K562 (cell line): ENCODE measurements around the gene CISD3. TPM values are rescaled to one million over a fixed set of nuclear protein-coding genes. Genes with fewer than 3 reads are reported as not detected.

ENCODE experiments used
- ATAC-seq: fragments of 200-7000 bp; cut with Tn5 transposase; 3 replicates; pipeline ENCODE4 v1.9.1; 2020; ENCODE audit warnings: moderate library complexity
- BruUV-seq: library from RNA; stranded (reverse); fragments of 400-500 nt; replicated peaks from 2 replicates; lab custom pipeline; 2021; lab: Mats Ljungman, UMichigan
- CTCF ChIA-PET: fragments of 300-600 bp; formaldehyde crosslinking; extraction: SDS; loops from one replicate; lab custom pipeline; 2021; ENCODE audit warnings: low intra/inter-chr PET ratio; lab: Yijun Ruan, JAX
- POLR2A ChIA-PET: fragments of 300-600, 350-650 bp; sonication (Branson Sonifier 250); formaldehyde crosslinking; extraction: SDS; loops from one replicate; lab custom pipeline; 2021; ENCODE audit warnings: antibody characterized with exemption, inconsistent platforms; lab: Yijun Ruan, JAX
- DNase-seq, 4 experiments: peaks; one replicate each; pipeline versions ENCODE4 v3.0.0 to v3.0.0-alpha.2; 2011 to 2018; ENCODE audit warnings: low spot score in 3 of 4, mixed read lengths in 3 of 4; ENCODE audit errors: extremely low read depth in 1 of 4
- FAIRE-seq: peaks from 2 replicates; lab custom pipeline; 2011; peaks lifted over from hg19 to GRCh38; lab: Jason Lieb, UNC
- H2AFZ ChIP-seq: 2 replicates; pipeline ENCODE4 v1.6.0; 2011; ENCODE audit warnings: low read depth, low read length, control low read depth, inconsistent platforms
- H3K27ac ChIP-seq: fragments of 200-600 bp; 3 replicates; pipeline ENCODE4 v1.8.0; 2011; ENCODE audit warnings: low read depth, mild to moderate bottlenecking, control low read depth, inconsistent platforms, low read length, moderate library complexity, mixed read lengths; ENCODE audit errors: extremely low read depth
- H3K27me3 ChIP-seq, 2 experiments: fragments of 300-600 bp in 1 of 2; 2 replicates in 1 of 2; 3 replicates in 1 of 2; pipeline versions ENCODE4 v1.6.0 to v1.8.0; 2011; ENCODE audit warnings: inconsistent platforms in 2 of 2, low read length in 2 of 2, mild to moderate bottlenecking in 1 of 2, mixed read lengths in 1 of 2, moderate library complexity in 1 of 2; ENCODE audit not compliant: control insufficient read depth in 2 of 2, insufficient read depth in 2 of 2
- H3K36me3 ChIP-seq: fragments of 300-600 bp; 3 replicates; pipeline ENCODE4 v1.8.0; 2011; ENCODE audit warnings: mild to moderate bottlenecking, low read length, inconsistent platforms; ENCODE audit not compliant: control insufficient read depth, insufficient read depth
- H3K4me1 ChIP-seq, 2 experiments: fragments of 200-600 bp in 1 of 2; replicated peaks in 1 of 2; 2 replicates in 1 of 2; 3 replicates in 1 of 2; pipeline versions ENCODE4 v1.5.1 to v1.8.0; 2011; ENCODE audit warnings: inconsistent platforms in 2 of 2, low read length in 2 of 2, mild to moderate bottlenecking in 1 of 2, mixed read lengths in 1 of 2, moderate library complexity in 1 of 2; ENCODE audit not compliant: control insufficient read depth in 2 of 2, insufficient read depth in 2 of 2
- H3K4me2 ChIP-seq: 2 replicates; pipeline ENCODE4 v1.6.1; 2011; ENCODE audit warnings: low read length, control low read depth, inconsistent platforms, mixed read lengths; ENCODE audit not compliant: insufficient read depth
- H3K4me3 ChIP-seq: fragments of 200-600 bp; sonication (generic), shearing (Covaris generic); 2 replicates; pipeline ENCODE4 v1.5.1; 2016; ENCODE audit warnings: control low read depth, inconsistent platforms
- H3K79me2 ChIP-seq: fragments of 200-600 bp; 3 replicates; pipeline ENCODE4 v1.8.0; 2011; ENCODE audit warnings: low read length, inconsistent platforms; ENCODE audit not compliant: control insufficient read depth, insufficient read depth
- H3K9ac ChIP-seq, 2 experiments: 2 replicates each; pipeline versions ENCODE4 v1.6.0 to v1.6.1; 2011; ENCODE audit warnings: low read depth in 2 of 2, low read length in 2 of 2, control low read depth in 1 of 2, inconsistent platforms in 1 of 2, mild to moderate bottlenecking in 1 of 2, mixed read lengths in 1 of 2; ENCODE audit not compliant: insufficient read depth in 1 of 2
- H3K9me1 ChIP-seq: one replicate; pipeline ENCODE4 v1.6.0; 2011; ENCODE audit warnings: inconsistent platforms, mild to moderate bottlenecking, low read length, moderate library complexity; ENCODE audit not compliant: control insufficient read depth, insufficient read depth
- H3K9me3 ChIP-seq: replicated peaks from 2 replicates; pipeline ENCODE4 v1.5.1; 2011; ENCODE audit warnings: low read depth, low read length, inconsistent platforms; ENCODE audit not compliant: control insufficient read depth, insufficient read depth
- H4K20me1 ChIP-seq: replicated peaks from 2 replicates; pipeline ENCODE4 v1.6.1; 2011; ENCODE audit warnings: low read length, inconsistent platforms, mixed read lengths; ENCODE audit not compliant: control insufficient read depth, insufficient read depth
- ETV5 ChIP-seq: sonication (generic); formaldehyde crosslinking; IDR thresholded peaks from 2 replicates; pipeline ENCODE4 v1.4.0; 2020; ENCODE audit warnings: low read depth, mild to moderate bottlenecking, missing genetic modification reagents
- GABPA ChIP-seq: fragments of 200-800 bp; sonication (Bioruptor generic); conservative IDR thresholded peaks from 2 replicates; pipeline ENCODE4 v1.6.1; 2016; ENCODE audit warnings: low read depth, missing genetic modification characterization, missing compliant biosample characterization
- GATAD2B ChIP-seq: fragments of 450-650 bp; IDR thresholded peaks from 2 replicates; pipeline ENCODE4 v1.6.1; 2017; ENCODE audit warnings: mild to moderate bottlenecking, borderline replicate concordance
- MEF2A ChIP-seq: IDR thresholded peaks from 2 replicates; pipeline ENCODE4 v1.6.1; 2011; ENCODE audit warnings: low read depth, mild to moderate bottlenecking, low read length, moderate library complexity; ENCODE audit not compliant: control insufficient read depth
- NFYB ChIP-seq: IDR thresholded peaks from 2 replicates; pipeline ENCODE4 v1.6.1; 2011; ENCODE audit warnings: mild to moderate bottlenecking, moderate library complexity; ENCODE audit not compliant: insufficient read length; ENCODE audit errors: extremely low read depth
- PHTF2 ChIP-seq: fragments of 250-450 bp; sonication (Bioruptor Pico); IDR thresholded peaks from 2 replicates; pipeline ENCODE4 v1.5.0; 2021; ENCODE audit warnings: mild to moderate bottlenecking
- POLR2G ChIP-seq: fragments of 200-400 bp; formaldehyde crosslinking; IDR thresholded peaks from 2 replicates; pipeline ENCODE4 v1.6.1; 2017; ENCODE audit warnings: low read depth, mild to moderate bottlenecking, antibody characterized with exemption, low read length, moderate library complexity
- TAL1 ChIP-seq: fragments of 450-650 bp; IDR thresholded peaks from 2 replicates; pipeline ENCODE4 v1.6.1; 2016; ENCODE audit warnings: mild to moderate bottlenecking
- TBL1XR1 ChIP-seq, 2 experiments: IDR thresholded peaks; 2 replicates each; pipeline ENCODE4 v1.6.1; 2012; ENCODE audit warnings: improper control_type of control experiment in 2 of 2, low read length in 2 of 2, mild to moderate bottlenecking in 1 of 2
- WGBS: fragments of 100-300 bp; shearing (Covaris generic); methylation state at CpG from one replicate; pipeline ENCODE4 v1.1.6; 2016; ENCODE audit warnings: low coverage, mixed read lengths; ENCODE audit not compliant: insufficient coverage; ENCODE audit errors: missing lambda C conversion rate; 5-methylcytosine and 5-hydroxymethylcytosine counted together
- in situ Hi-C: fragments of 300-500 bp; cut with MboI; formaldehyde crosslinking; loops from 4 replicates; pipeline ENCODE4 v1.15.0; 2018; ENCODE audit warnings: inconsistent platforms, mixed read lengths
- intact Hi-C: fragments of 100-400 bp; cut with micrococcal nuclease; formaldehyde crosslinking; loops from 2 replicates; pipeline ENCODE4 v1.14.2; 2022
- polyA plus RNA-seq, 8 experiments: library from polyadenylated mRNA; depleted of rRNA in 4 of 8; stranded (reverse) in 5 of 8; unstranded in 3 of 8; fragments of >200 nt; fragmentation: Nextera tagmentation in 2 of 8; fragmentation: Illumina TruSeq in 1 of 8; extraction: Ambion mirVana in 2 of 8; extraction: Trizol in 1 of 8; gene quantifications; 2 replicates each; pipeline versions ENCODE4 v1.2.1 to v1.2.3, GENCODE V29; 2011 to 2014; ENCODE audit warnings: inconsistent platforms in 1 of 8, missing spikeins in 1 of 8
- total RNA-seq, 7 experiments: library from RNA; depleted of rRNA in 6 of 7; stranded (reverse); fragments of >200 nt in 6 of 7; fragmentation: Illumina TruSeq in 2 of 7; extraction: Trizol in 2 of 7; gene quantifications; 2 replicates each; pipeline versions ENCODE4 v1.2.1 to v1.2.3, GENCODE V29; 2011 to 2021; ENCODE audit warnings: low replicate concordance in 1 of 7
- TF ChIP-seq, protein P1 (sequence below): IDR thresholded peaks from 2 replicates; pipeline ENCODE4 v1.6.1; 2011; ENCODE audit not compliant: insufficient read length; ENCODE audit errors: extremely low read depth
- TF ChIP-seq, protein P2 (sequence below), 2 experiments: IDR thresholded peaks; 2 replicates each; pipeline ENCODE4 v1.6.1; 2011; ENCODE audit warnings: borderline replicate concordance in 1 of 2, control low read depth in 1 of 2, low read depth in 1 of 2, low read length in 1 of 2, mild to moderate bottlenecking in 1 of 2, mixed read lengths in 1 of 2, moderate library complexity in 1 of 2; ENCODE audit not compliant: insufficient read depth in 1 of 2, insufficient read length in 1 of 2, poor library complexity in 1 of 2, severe bottlenecking in 1 of 2; ENCODE audit errors: extremely low read depth in 1 of 2
- TF ChIP-seq, protein P3 (sequence below): fragments of 200-400 bp; formaldehyde crosslinking; IDR thresholded peaks from 2 replicates; pipeline ENCODE4 v1.6.1; 2017; ENCODE audit warnings: mild to moderate bottlenecking, low read depth, low read length, moderate library complexity
- TF ChIP-seq, protein P4 (sequence below): sonication (generic); formaldehyde crosslinking; IDR thresholded peaks from 2 replicates; pipeline ENCODE4 v1.8.1; 2023; ENCODE audit warnings: missing genetic modification reagents, mild to moderate bottlenecking, borderline replicate concordance

Gene CISD3
- total and polyA plus RNA-seq, 9 of the 15 experiments (the other 6 are each of a cell fraction or from before 2014, with no cell fraction given): 5.0 to 60.7 (median 15.7) TPM

DNA sequence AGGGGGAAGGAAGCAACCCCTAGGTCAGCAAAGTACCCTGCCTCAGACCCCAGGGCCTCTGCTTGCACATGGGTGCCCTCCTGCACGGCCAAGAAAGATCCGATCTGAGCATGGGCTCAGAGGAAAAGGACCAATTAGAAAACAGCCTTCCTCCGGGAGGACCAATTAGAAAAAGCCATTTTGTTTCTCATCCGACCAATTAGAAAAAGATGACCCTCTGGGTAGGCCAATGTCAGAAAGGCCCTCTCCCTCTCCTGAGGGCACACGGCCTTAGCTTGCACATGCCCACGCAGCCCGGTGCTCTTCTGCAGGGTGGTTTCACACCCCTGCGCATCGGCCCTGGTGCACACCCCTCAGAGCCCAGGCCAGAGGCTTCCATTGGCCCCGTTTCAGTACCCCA is 5.1 kb upstream of the CISD3 start:
- Histone ChIP-seq H2AFZ (no peak overlapping the region), H3K9me3 (no peaks in the 10 kb centered on the region), H3K27me3 (no peaks in the 10 kb centered on the region), H4K20me1 (no peaks in the 10 kb centered on the region), H3K36me3 (peaks cover 39% of the 10 kb centered on the region), H3K9ac (peak overlapping the region in 1 of 2 experiments; percentile 60; a peak in 1 of 4 replicates), H3K4me3 (no peak overlapping the region), H3K79me2 (no peaks in the 10 kb centered on the region; the same call in 2 of the 3 replicates), H3K4me1 (peaks cover 30 to 57% of the 10 kb centered on the region in 2 experiments), H3K27ac (no peak overlapping the region), H3K4me2 (no peak overlapping the region), H3K9me1 (peaks cover 5% of the 10 kb centered on the region)
- WGBS: 60% methylated on average over 10 of the region's 10 CpGs
- no peak for ATAC-seq
- in situ Hi-C loops (no loop called here), intact Hi-C loops (no loop called here)
- ChIA-PET CTCF (no interaction called here), POLR2A (interaction anchor here (0.8 to 3.6 kb wide), 3 partner anchors 14 to 141 kb away, joined by 3 to 15 read pairs (median 3); no protein-coding TSS in a partner anchor)
- no TSS peak for BruUV-seq
- no peak for FAIRE-seq
- DNase-seq: no peak
- TF ChIP-seq MEF2A (no peak), POLR2G (peak; percentile 11; the same call in 1 of the 2 replicates), GABPA (tag) (no peak), PHTF2 (no peak), TBL1XR1 (IDR thresholded peaks at IDR 0.05; ENCODE audit: low read length in 2 of 2) (no peak), ETV5 (CRISPR knock-in tag) (no peak), NFYB (peak; percentile 26), TAL1 (no peak), GATAD2B (no peak)
- TF ChIP-seq, protein P1, sequence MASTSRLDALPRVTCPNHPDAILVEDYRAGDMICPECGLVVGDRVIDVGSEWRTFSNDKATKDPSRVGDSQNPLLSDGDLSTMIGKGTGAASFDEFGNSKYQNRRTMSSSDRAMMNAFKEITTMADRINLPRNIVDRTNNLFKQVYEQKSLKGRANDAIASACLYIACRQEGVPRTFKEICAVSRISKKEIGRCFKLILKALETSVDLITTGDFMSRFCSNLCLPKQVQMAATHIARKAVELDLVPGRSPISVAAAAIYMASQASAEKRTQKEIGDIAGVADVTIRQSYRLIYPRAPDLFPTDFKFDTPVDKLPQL: no peak
- TF ChIP-seq, protein P2, sequence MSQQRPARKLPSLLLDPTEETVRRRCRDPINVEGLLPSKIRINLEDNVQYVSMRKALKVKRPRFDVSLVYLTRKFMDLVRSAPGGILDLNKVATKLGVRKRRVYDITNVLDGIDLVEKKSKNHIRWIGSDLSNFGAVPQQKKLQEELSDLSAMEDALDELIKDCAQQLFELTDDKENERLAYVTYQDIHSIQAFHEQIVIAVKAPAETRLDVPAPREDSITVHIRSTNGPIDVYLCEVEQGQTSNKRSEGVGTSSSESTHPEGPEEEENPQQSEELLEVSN (IDR thresholded peaks at IDR 0.05; ENCODE audit: borderline replicate concordance in 1 of 2, extremely low read depth in 1 of 2, insufficient read depth in 1 of 2, insufficient read length in 1 of 2, low read depth in 1 of 2, low read length in 1 of 2, poor library complexity in 1 of 2, severe bottlenecking in 1 of 2): peak in 1 of 2 experiments; percentile 12
- TF ChIP-seq, protein P3, sequence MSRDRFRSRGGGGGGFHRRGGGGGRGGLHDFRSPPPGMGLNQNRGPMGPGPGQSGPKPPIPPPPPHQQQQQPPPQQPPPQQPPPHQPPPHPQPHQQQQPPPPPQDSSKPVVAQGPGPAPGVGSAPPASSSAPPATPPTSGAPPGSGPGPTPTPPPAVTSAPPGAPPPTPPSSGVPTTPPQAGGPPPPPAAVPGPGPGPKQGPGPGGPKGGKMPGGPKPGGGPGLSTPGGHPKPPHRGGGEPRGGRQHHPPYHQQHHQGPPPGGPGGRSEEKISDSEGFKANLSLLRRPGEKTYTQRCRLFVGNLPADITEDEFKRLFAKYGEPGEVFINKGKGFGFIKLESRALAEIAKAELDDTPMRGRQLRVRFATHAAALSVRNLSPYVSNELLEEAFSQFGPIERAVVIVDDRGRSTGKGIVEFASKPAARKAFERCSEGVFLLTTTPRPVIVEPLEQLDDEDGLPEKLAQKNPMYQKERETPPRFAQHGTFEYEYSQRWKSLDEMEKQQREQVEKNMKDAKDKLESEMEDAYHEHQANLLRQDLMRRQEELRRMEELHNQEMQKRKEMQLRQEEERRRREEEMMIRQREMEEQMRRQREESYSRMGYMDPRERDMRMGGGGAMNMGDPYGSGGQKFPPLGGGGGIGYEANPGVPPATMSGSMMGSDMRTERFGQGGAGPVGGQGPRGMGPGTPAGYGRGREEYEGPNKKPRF: no peak
- TF ChIP-seq, protein P4, sequence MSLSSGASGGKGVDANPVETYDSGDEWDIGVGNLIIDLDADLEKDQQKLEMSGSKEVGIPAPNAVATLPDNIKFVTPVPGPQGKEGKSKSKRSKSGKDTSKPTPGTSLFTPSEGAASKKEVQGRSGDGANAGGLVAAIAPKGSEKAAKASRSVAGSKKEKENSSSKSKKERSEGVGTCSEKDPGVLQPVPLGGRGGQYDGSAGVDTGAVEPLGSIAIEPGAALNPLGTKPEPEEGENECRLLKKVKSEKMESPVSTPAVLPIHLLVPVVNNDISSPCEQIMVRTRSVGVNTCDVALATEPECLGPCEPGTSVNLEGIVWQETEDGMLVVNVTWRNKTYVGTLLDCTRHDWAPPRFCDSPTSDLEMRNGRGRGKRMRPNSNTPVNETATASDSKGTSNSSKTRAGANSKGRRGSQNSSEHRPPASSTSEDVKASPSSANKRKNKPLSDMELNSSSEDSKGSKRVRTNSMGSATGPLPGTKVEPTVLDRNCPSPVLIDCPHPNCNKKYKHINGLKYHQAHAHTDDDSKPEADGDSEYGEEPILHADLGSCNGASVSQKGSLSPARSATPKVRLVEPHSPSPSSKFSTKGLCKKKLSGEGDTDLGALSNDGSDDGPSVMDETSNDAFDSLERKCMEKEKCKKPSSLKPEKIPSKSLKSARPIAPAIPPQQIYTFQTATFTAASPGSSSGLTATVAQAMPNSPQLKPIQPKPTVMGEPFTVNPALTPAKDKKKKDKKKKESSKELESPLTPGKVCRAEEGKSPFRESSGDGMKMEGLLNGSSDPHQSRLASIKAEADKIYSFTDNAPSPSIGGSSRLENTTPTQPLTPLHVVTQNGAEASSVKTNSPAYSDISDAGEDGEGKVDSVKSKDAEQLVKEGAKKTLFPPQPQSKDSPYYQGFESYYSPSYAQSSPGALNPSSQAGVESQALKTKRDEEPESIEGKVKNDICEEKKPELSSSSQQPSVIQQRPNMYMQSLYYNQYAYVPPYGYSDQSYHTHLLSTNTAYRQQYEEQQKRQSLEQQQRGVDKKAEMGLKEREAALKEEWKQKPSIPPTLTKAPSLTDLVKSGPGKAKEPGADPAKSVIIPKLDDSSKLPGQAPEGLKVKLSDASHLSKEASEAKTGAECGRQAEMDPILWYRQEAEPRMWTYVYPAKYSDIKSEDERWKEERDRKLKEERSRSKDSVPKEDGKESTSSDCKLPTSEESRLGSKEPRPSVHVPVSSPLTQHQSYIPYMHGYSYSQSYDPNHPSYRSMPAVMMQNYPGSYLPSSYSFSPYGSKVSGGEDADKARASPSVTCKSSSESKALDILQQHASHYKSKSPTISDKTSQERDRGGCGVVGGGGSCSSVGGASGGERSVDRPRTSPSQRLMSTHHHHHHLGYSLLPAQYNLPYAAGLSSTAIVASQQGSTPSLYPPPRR: no peak
